Breast epithelium (tissue), 4 donors: ENCODE measurements around the gene SLC22A12. TPM values are rescaled to one million over a fixed set of nuclear protein-coding genes. Genes with fewer than 3 reads are reported as not detected.

ENCODE experiments used
- DNase-seq, 2 donors: peaks; one replicate each; pipeline ENCODE4 v3.0.0-alpha.2; 2019; ENCODE audit warnings: low spot score in 2 of 2
- H3K27ac ChIP-seq, 2 donors: fragments of 200-600 bp; sonication (generic) in 1 of 2; one replicate each; pipeline ENCODE4 v1.5.1; 2016 to 2019; ENCODE audit warnings: mild to moderate bottlenecking in 1 of 2
- H3K27me3 ChIP-seq, 2 donors: fragments of 200-600 bp; sonication (generic) in 1 of 2; one replicate each; pipeline versions ENCODE4 v1.5.1 to v1.6.0; 2017 to 2019; ENCODE audit warnings: control low read depth in 1 of 2, mild to moderate bottlenecking in 1 of 2
- H3K36me3 ChIP-seq: fragments of 200-600 bp; one replicate; pipeline ENCODE4 v1.5.1; 2019
- H3K4me1 ChIP-seq, 2 donors: fragments of 200-600 bp; sonication (generic); one replicate each; pipeline ENCODE4 v1.5.1; 2016 to 2019; ENCODE audit warnings: control low read depth in 1 of 2
- H3K4me3 ChIP-seq, 3 donors: fragments of 200-600 bp; sonication (generic); 1 replicate in 2 of 3; 2 replicates in 1 of 3; pipeline ENCODE4 v1.5.1; 2016 to 2019; ENCODE audit warnings: mild to moderate bottlenecking in 3 of 3, moderate library complexity in 2 of 3
- H3K9me3 ChIP-seq, 2 donors: fragments of 200-600 bp; sonication (generic) in 1 of 2; one replicate each; pipeline ENCODE4 v1.5.1; 2016 to 2019; ENCODE audit warnings: control low read depth in 1 of 2
- CTCF ChIP-seq, 3 donors: fragments of 450-650 bp; IDR thresholded peaks; one replicate each; pipeline ENCODE4 v1.5.1; 2016 to 2017; ENCODE audit warnings: antibody characterized with exemption in 3 of 3, mild to moderate bottlenecking in 3 of 3, moderate library complexity in 3 of 3
- POLR2A ChIP-seq: fragments of 450-650 bp; IDR thresholded peaks from one replicate; pipeline ENCODE4 v1.6.1; 2016; ENCODE audit warnings: antibody characterized with exemption, mild to moderate bottlenecking, moderate library complexity
- POLR2AphosphoS5 ChIP-seq, 3 donors: sonication (generic); formaldehyde crosslinking; IDR thresholded peaks; one replicate each; pipeline ENCODE4 v1.6.1; 2017; ENCODE audit warnings: antibody characterized with exemption in 3 of 3
- intact Hi-C: fragments of 100-400 bp; cut with DNase I; formaldehyde crosslinking; loops from one replicate; pipeline ENCODE4 v1.15.1; 2023; ENCODE audit warnings: low total_unique reads
- total RNA-seq, 3 donors: library from RNA; depleted of rRNA; stranded (reverse); fragments of >200 nt; gene quantifications; one replicate each; pipeline ENCODE4 v1.1.0, GENCODE V29; 2016

Gene SLC22A12
- total RNA-seq, 3 donors from 2014 or later = not detected

GRCh38 chr11:64649291-64649697 lies 58.3 kb downstream of the SLC22A12 start:
- Histone ChIP-seq H3K36me3 (no peaks in the 10 kb centered on the region), H3K27ac (no peak overlapping the region), H3K9me3 (no peaks in the 10 kb centered on the region), H3K4me3 (no peak overlapping the region), H3K27me3 (peaks cover 0 to 9% of the 10 kb centered on the region in 2 donors), H3K4me1 (no peaks in the 10 kb centered on the region)
- no peak for DNase-seq
- intact Hi-C loops = no loop called here
- TF ChIP-seq POLR2A = no peak

- Histone ChIP-seq H3K9me3 (no peaks in the 10 kb centered on the region), H3K4me1 (no peaks in the 10 kb centered on the region), H3K27ac (no peak overlapping the region), H3K36me3 (no peaks in the 10 kb centered on the region), H3K27me3 (no peaks in the 10 kb centered on the region), H3K4me3 (no peak overlapping the region)
- no peak for TF ChIP-seq CTCF (IDR thresholded peaks at IDR 0.05)
- TF ChIP-seq POLR2AphosphoS5 (IDR thresholded peaks at IDR 0.05) = no peak
- no peak for TF ChIP-seq POLR2A
- DNase-seq = no peak
- intact Hi-C loops = no loop called here
Observed at GRCh38 chr11:64650923-64651523, 60.0 kb downstream of the SLC22A12 start.

Other genes starting within 250 kb of the SLC22A12 start
- gene RPS6KA4, start 232.1 kb upstream of the SLC22A12 start, total RNA-seq = 10 to 100 TPM; 16.7 to 20.6 (median 19.4) TPM
- gene SLC22A11, start 35.3 kb upstream of the SLC22A12 start, total RNA-seq = not detected
- gene NRXN2, start 132.0 kb downstream of the SLC22A12 start, total RNA-seq = 1 to 10 TPM; 1.8 to 4.3 (median 3.5) TPM
- 10 to 100 TPM in 2 of 3 donors, 1 to 10 TPM in 1; 10.0 to 12.5 (median 11.5) TPM for gene RASGRP2, start 152.9 kb downstream of the SLC22A12 start, total RNA-seq
- gene PYGM, start 168.8 kb downstream of the SLC22A12 start, total RNA-seq = 1 to 10 TPM; 1.3 to 4.5 (median 3.4) TPM
- gene SF1, start 187.3 kb downstream of the SLC22A12 start, total RNA-seq = 100 to 1,000 TPM; 264 to 293 (median 277) TPM
- 10 to 100 TPM in 2 of 3 donors, 1 to 10 TPM in 1; 7.7 to 16.1 (median 14.0) TPM for gene MAP4K2, start 212.0 kb downstream of the SLC22A12 start, total RNA-seq
- gene MEN1, start 219.3 kb downstream of the SLC22A12 start, total RNA-seq = 10 to 100 TPM; 11.4 to 19.0 (median 14.8) TPM